Stomach (tissue), 9 donors: ENCODE measurements around the gene CACNG4. TPM values are rescaled to one million over a fixed set of nuclear protein-coding genes. Genes with fewer than 3 reads are reported as not detected.

Experiments used
- DNase-seq, 2 donors: peaks; one replicate each; pipeline versions ENCODE4 v3.0.0 to v3.0.0-alpha.2; 2013 to 2019
- H3K27ac ChIP-seq, 5 donors: fragments of 200-600 bp in 4 of 5; sonication (generic) in 4 of 5; one replicate each; pipeline ENCODE4 v1.5.1; 2013 to 2019; ENCODE audit warnings: mild to moderate bottlenecking in 1 of 5, moderate library complexity in 1 of 5
- H3K27me3 ChIP-seq, 3 donors: fragments of 200-600 bp; sonication (generic); one replicate each; pipeline ENCODE4 v1.5.1; 2017 to 2019; ENCODE audit warnings: mixed run types in 1 of 3
- H3K36me3 ChIP-seq, 4 donors: fragments of 200-600 bp; sonication (generic); 1 replicate in 3 of 4; 2 replicates in 1 of 4; pipeline ENCODE4 v1.5.1; 2016 to 2019
- H3K4me1 ChIP-seq, 4 donors: fragments of 200-600 bp; sonication (generic); one replicate each; pipeline ENCODE4 v1.5.1; 2016 to 2019
- H3K4me3 ChIP-seq, 4 donors: fragments of 200-600 bp; sonication (generic) in 3 of 4; one replicate each; pipeline ENCODE4 v1.5.1; 2016 to 2019; ENCODE audit warnings: mild to moderate bottlenecking in 1 of 4
- H3K9me3 ChIP-seq, 4 donors: fragments of 200-600 bp; sonication (generic); one replicate each; pipeline ENCODE4 v1.5.1; 2016 to 2019
- EP300 ChIP-seq: sonication (generic); formaldehyde crosslinking; IDR thresholded peaks from one replicate; pipeline ENCODE4 v1.6.1; 2017; ENCODE audit warnings: antibody characterized with exemption
- POLR2A ChIP-seq, 4 donors: fragments of 450-650 bp; IDR thresholded peaks; one replicate each; pipeline ENCODE4 v1.6.1; 2016; ENCODE audit warnings: antibody characterized with exemption in 4 of 4, control low read depth in 2 of 4, mild to moderate bottlenecking in 1 of 4, moderate library complexity in 1 of 4
- POLR2AphosphoS5 ChIP-seq, 3 donors: sonication (generic); formaldehyde crosslinking; IDR thresholded peaks; one replicate each; pipeline ENCODE4 v1.6.1; 2016; ENCODE audit warnings: antibody characterized with exemption in 3 of 3
- WGBS, 5 donors: extraction: QIAGEN DNeasy Blood & Tissue Kit in 3 of 5; methylation state at CpG; one replicate each; pipeline versions ENCODE4 v1.1.5 to v1.1.7; 2013 to 2018; 5-methylcytosine and 5-hydroxymethylcytosine counted together
- intact Hi-C: fragments of 100-400 bp; cut with DNase I; formaldehyde crosslinking; loops from one replicate; pipeline ENCODE4 v1.15.1; 2023; ENCODE audit warnings: low total_unique reads
- polyA plus RNA-seq, 3 donors: library from polyadenylated mRNA; stranded (reverse); fragments of 200-250 nt; gene quantifications; one replicate each; pipeline ENCODE4 v1.2.3, GENCODE V29; 2013
- total RNA-seq, 5 donors: library from RNA; depleted of rRNA; stranded (reverse); fragments of >200 nt; gene quantifications; one replicate each; pipeline versions ENCODE4 v1.1.0 to v1.2.3, GENCODE V29; 2014 to 2016
- TF ChIP-seq, protein P1 (sequence below), 7 experiments: fragments of 450-650 bp in 4 of 7; fragments of 200-600 bp in 3 of 7; sonication (generic) in 3 of 7; IDR thresholded peaks; one replicate each; pipeline ENCODE4 v1.5.1; 2016 to 2019; ENCODE audit warnings: antibody characterized with exemption in 7 of 7, control low read depth in 2 of 7, mild to moderate bottlenecking in 1 of 7
- donor health status: healthy with polysubstance abuse.
- donor health status: Bipolar disorder and iron deficiency.
- donor health status: healthy.

CACNG4 gene
- total and polyA plus RNA-seq, 8 donors: 0.15 to 8.8 (median 0.96) TPM; not detected in 2

DNA sequence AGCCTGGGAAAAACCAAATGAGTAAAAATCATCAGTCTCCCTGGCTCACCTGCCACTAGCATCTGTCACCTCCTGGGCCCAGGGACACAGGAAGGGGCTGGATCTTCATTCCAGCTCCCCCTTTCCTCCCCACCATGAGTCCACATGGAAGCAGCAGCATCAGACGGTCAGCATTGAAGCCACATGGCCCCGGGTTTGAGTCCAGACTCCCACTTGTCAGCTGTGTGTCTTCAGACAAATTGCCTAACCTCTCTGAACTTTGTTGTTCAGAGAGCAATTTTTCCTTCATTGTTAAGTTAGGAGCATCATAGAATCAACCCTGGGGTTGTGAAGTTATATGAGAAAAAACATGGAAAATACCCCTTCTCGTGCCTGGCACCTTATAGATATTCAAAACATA, 10.7 kb downstream of the CACNG4 start:
- H3K36me3 ChIP-seq: no peaks in the 10 kb centered on the region
- peaks cover 0 to 7% (median under 1%) of the 10 kb centered on the region in 4 donors for H3K4me1 ChIP-seq
- peaks cover 0 to 63% (median 0%) of the 10 kb centered on the region in 3 donors for H3K27me3 ChIP-seq
- WGBS, 5 donors: 82 to 93% (median 90%) methylated on average over 3 of the region's 3 CpGs
- DNase-seq: no peak
- H3K27ac ChIP-seq: no peak overlapping the region
- intact Hi-C loops: no loop called here
- no peak overlapping the region for H3K4me3 ChIP-seq
- H3K9me3 ChIP-seq: no peaks in the 10 kb centered on the region
- no peak for TF ChIP-seq POLR2A (IDR thresholded peaks at IDR 0.05)
- TF ChIP-seq, protein P1, sequence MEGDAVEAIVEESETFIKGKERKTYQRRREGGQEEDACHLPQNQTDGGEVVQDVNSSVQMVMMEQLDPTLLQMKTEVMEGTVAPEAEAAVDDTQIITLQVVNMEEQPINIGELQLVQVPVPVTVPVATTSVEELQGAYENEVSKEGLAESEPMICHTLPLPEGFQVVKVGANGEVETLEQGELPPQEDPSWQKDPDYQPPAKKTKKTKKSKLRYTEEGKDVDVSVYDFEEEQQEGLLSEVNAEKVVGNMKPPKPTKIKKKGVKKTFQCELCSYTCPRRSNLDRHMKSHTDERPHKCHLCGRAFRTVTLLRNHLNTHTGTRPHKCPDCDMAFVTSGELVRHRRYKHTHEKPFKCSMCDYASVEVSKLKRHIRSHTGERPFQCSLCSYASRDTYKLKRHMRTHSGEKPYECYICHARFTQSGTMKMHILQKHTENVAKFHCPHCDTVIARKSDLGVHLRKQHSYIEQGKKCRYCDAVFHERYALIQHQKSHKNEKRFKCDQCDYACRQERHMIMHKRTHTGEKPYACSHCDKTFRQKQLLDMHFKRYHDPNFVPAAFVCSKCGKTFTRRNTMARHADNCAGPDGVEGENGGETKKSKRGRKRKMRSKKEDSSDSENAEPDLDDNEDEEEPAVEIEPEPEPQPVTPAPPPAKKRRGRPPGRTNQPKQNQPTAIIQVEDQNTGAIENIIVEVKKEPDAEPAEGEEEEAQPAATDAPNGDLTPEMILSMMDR (IDR thresholded peaks at IDR 0.05): no peak
- TF ChIP-seq POLR2AphosphoS5 (IDR thresholded peaks at IDR 0.05): no peak
- no peak for TF ChIP-seq EP300

DNA sequence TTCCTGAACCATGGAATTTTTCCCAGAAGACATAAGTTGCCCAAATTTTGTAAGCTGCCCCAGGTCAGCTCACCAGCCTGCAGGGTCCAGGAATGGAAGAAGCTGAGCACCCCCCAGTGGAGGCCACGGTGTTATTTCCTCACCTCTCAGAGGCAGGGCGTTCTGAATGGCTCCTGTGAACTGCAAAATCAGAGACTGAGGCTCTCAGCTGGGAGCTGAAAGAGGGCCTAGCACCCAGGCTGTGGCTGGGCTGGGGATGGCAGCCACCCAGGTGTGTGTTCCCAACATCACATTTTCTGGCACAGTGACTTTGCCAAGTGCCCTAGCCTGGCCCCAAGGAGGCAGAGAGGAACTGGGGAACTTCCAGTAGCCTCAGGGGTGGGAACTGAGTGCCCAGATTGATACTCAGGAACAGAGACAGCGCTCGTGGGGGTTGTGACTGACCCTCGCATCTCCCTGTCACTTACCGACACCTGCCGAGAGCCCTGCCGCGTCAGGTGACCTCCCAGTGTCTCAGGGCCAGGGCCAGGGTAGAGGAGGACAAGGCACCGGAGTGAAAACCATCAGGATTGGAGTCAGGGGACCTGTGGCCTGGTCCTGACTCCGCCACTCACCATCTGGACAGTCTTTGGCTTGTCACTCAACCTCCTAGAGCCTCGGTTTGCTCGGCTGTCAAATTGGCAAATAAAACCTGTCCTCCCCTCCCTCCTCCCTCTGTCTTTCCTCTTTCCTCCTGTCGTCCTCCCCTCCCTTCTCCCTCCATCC, 11.3 kb downstream of the CACNG4 start:
- 54 to 64% (median 56%) methylated on average over 9 to 14 of the region's 14 CpGs for WGBS, 5 donors
- Histone ChIP-seq H3K36me3 (no peaks in the 10 kb centered on the region), H3K27me3 (peaks cover 0 to 57% (median 0%) of the 10 kb centered on the region in 3 donors), H3K9me3 (no peaks in the 10 kb centered on the region), H3K4me1 (peaks cover 0 to 7% (median 0%) of the 10 kb centered on the region in 4 donors), H3K4me3 (no peak overlapping the region), H3K27ac (no peak overlapping the region)
- DNase-seq: peak in 1 of 2 donors; percentile 44
- TF ChIP-seq POLR2AphosphoS5 (IDR thresholded peaks at IDR 0.05) (no peak), EP300 (no peak), POLR2A (IDR thresholded peaks at IDR 0.05) (no peak)
- TF ChIP-seq, protein P1 (IDR thresholded peaks at IDR 0.05): no peak
- intact Hi-C loops: no loop called here

DNA sequence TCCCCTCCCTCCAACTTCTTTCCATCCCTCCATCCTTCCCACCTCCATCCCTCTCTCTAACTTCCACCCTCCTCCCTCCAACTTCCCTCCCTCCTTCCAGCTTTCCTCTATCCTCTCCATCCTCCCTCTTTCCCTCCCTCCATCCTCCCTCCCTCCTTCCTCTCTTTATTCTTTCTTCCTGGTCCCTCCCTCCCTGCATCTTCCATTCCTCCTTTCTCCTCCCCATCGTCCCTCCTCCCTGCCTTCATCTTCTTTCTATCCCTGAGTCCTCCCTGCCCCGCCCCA, 11.8 kb downstream of the CACNG4 start:
- Histone ChIP-seq H3K4me3 (no peak overlapping the region), H3K9me3 (no peaks in the 10 kb centered on the region), H3K27ac (no peak overlapping the region), H3K27me3 (peaks cover 0 to 52% (median 0%) of the 10 kb centered on the region in 3 donors), H3K36me3 (no peaks in the 10 kb centered on the region), H3K4me1 (peaks cover 0 to 7% (median under 1%) of the 10 kb centered on the region in 4 donors)
- DNase-seq: no peak
- WGBS, 5 donors: 51 to 79% (median 66%) methylated on average over 2 of the region's 2 CpGs
- intact Hi-C loops: no loop called here
- TF ChIP-seq, protein P1 (IDR thresholded peaks at IDR 0.05): no peak
- no peak for TF ChIP-seq POLR2AphosphoS5 (IDR thresholded peaks at IDR 0.05)
- TF ChIP-seq EP300: no peak
- no peak for TF ChIP-seq POLR2A (IDR thresholded peaks at IDR 0.05)

DNA sequence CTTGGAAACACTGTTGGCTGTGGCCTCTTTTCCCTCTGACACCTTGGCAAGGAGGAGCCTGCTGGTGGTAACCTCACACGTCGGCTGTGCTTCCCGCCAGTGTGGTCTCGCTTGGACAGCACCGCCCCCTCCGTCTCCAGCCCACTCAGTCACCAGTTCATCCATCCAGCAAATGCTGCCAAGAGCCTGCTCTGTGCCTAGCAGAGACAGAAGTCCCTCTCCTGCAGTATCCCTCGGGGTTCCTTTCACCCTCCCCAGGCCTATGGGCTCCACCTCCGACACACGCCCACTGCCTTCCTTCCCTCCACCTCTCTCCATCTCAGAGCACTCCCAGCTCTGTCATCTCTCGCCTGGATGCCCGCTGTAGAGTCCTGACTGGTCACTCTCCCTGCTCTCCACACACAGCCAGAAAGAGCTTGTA, 12.3 kb downstream of the CACNG4 start:
- H3K36me3 ChIP-seq: no peaks in the 10 kb centered on the region
- H3K9me3 ChIP-seq: no peaks in the 10 kb centered on the region
- TF ChIP-seq, protein P1 (IDR thresholded peaks at IDR 0.05): no peak
- TF ChIP-seq EP300 (no peak), POLR2A (IDR thresholded peaks at IDR 0.05) (no peak), POLR2AphosphoS5 (IDR thresholded peaks at IDR 0.05) (no peak)
- intact Hi-C loops: no loop called here
- peaks cover 0 to 7% (median 2%) of the 10 kb centered on the region in 4 donors for H3K4me1 ChIP-seq
- DNase-seq: peak in 1 of 2 donors; percentile 22
- no peak overlapping the region for H3K4me3 ChIP-seq
- peaks cover 0 to 47% (median 0%) of the 10 kb centered on the region in 3 donors for H3K27me3 ChIP-seq
- no peak overlapping the region for H3K27ac ChIP-seq
- WGBS, 5 donors: 29 to 43% (median 36%) methylated on average over 11 of the region's 11 CpGs
